ENCODE results near the gene EVC.

- TF ChIP-seq CTCF (IDR thresholded peaks at IDR 0.05; ENCODE audit: low read depth, low read length): no peak
- TF ChIP-seq EZH2phosphoT487 (IDR thresholded peaks at IDR 0.05; ENCODE audit: low read depth): no peak
Observed at GRCh38 chr4:5816101-5816500, 105.1 kb downstream of the EVC start.

Measured in OCI-LY3 (cell line).